Activated CD4-positive, CD25-positive, alpha-beta regulatory T cell treated with anti-CD3 and anti-CD28 coated beads, Interleukin-2, amount 50 U/mL, for 72 hours (primary cell): ENCODE measurements around the gene NBEA.

Experiments
- DNase-seq: peaks from one replicate; pipeline ENCODE4 v3.0.0; 2021

Gene NBEA

GRCh38 chr13:35690581-35691207 is 748.6 kb downstream of the NBEA start:
- DNase-seq: no peak

GRCh38 chr13:35693134-35693784 is 751.2 kb downstream of the NBEA start:
- DNase-seq: no peak

GRCh38 chr13:35694031-35694430 is 752.0 kb downstream of the NBEA start:
- DNase-seq: no peak

GRCh38 chr13:35694549-35695447 is 752.7 kb downstream of the NBEA start:
- no peak for DNase-seq

GRCh38 chr13:35695448-35695770 is 753.3 kb downstream of the NBEA start:
- no peak for DNase-seq

GRCh38 chr13:35697186-35697730 is 755.2 kb downstream of the NBEA start:
- no peak for DNase-seq

GRCh38 chr13:35698911-35699576 is 757.0 kb downstream of the NBEA start:
- DNase-seq: no peak

- no peak for DNase-seq
Measured at GRCh38 chr13:35699825-35700510, 757.9 kb downstream of the NBEA start.

- DNase-seq: no peak
Measured at GRCh38 chr13:35700671-35701070, 758.6 kb downstream of the NBEA start.

- no peak for DNase-seq
Measured at GRCh38 chr13:35702316-35702715, 760.2 kb downstream of the NBEA start.

GRCh38 chr13:35703061-35703460 is 761.0 kb downstream of the NBEA start:
- no peak for DNase-seq

- DNase-seq: no peak
Measured at GRCh38 chr13:35704331-35704730, 762.3 kb downstream of the NBEA start.

GRCh38 chr13:35706281-35706680 is 764.2 kb downstream of the NBEA start:
- no peak for DNase-seq

- DNase-seq: no peak
Measured at GRCh38 chr13:35706721-35707120, 764.7 kb downstream of the NBEA start.

- DNase-seq: no peak
Measured at GRCh38 chr13:35711909-35712308, 769.8 kb downstream of the NBEA start.

GRCh38 chr13:35712907-35713761 is 771.1 kb downstream of the NBEA start:
- DNase-seq: no peak

- DNase-seq: no peak
Measured at GRCh38 chr13:35714121-35714520, 772.1 kb downstream of the NBEA start.

GRCh38 chr13:35714588-35715377 is 772.7 kb downstream of the NBEA start:
- no peak for DNase-seq

GRCh38 chr13:35716186-35716585 is 774.1 kb downstream of the NBEA start:
- DNase-seq: no peak

- no peak for DNase-seq
Measured at GRCh38 chr13:35716729-35717128, 774.7 kb downstream of the NBEA start.

GRCh38 chr13:35718084-35718483 is 776.0 kb downstream of the NBEA start:
- no peak for DNase-seq
